Measurements from ENCODE around the gene AKR1D1. TPM values are rescaled to one million over a fixed set of nuclear protein-coding genes. Genes with fewer than 3 reads are reported as not detected.
A peak's percentile ranks its signal among the peaks of the same experiment; 100 is the strongest.

The AKR1D1 gene
- total and polyA plus RNA-seq, 2 of the 13 experiments (the other 11 are each of a cell fraction or from before 2014, with no cell fraction given): 6.9 to 37.0 TPM

GRCh38 chr7:138161600-138162081 lies 85.4 kb downstream of the AKR1D1 start:
- WGBS (ENCODE audit: low lambda C conversion rate): 9% methylated on average over 3 of the region's 4 CpGs
- Histone ChIP-seq H3K79me2 (ENCODE audit: insufficient read depth, low read length) (no peaks in the 10 kb centered on the region), H3K27me3 (ENCODE audit: control insufficient read depth in 1 of 2, insufficient read depth in 2 of 2, low read length in 2 of 2) (no peaks in the 10 kb centered on the region), H2AFZ (ENCODE audit: low read length) (peak overlapping the region; percentile 28), H4K20me1 (ENCODE audit: insufficient read depth, low read length) (no peaks in the 10 kb centered on the region), H3K9me3 (ENCODE audit: low read length) (peaks cover 26% of the 10 kb centered on the region), H3K4me1 (ENCODE audit: insufficient read depth, low read length) (peaks cover 59% of the 10 kb centered on the region), H3K4me2 (ENCODE audit: low read depth, low read length) (peak overlapping the region; percentile 51), H3K4me3 (replicated peaks in 1 of 3; ENCODE audit: insufficient read depth in 1 of 3, low read depth in 2 of 3, low read length in 3 of 3) (no peak overlapping the region; a peak in 1 of 6 replicates), H3K36me3 (replicated peaks in 1 of 2; ENCODE audit: control insufficient read depth in 1 of 2, insufficient read depth in 2 of 2, low read length in 2 of 2) (no peaks in the 10 kb centered on the region), H3K27ac (ENCODE audit: extremely low read length, insufficient read depth, low read length) (peak overlapping the region; percentile 21), H3K9ac (ENCODE audit: insufficient read depth, low read depth, low read length) (no peak overlapping the region)
- DNase-seq (ENCODE audit: low spot score): peak; percentile 95
- CTCF ChIA-PET (ENCODE audit: low intra/inter-chr PET ratio, low total read pairs): interaction anchor here (1.3 kb wide), 1 partner anchor 577 kb away, joined by 5 read pairs; no protein-coding TSS in a partner anchor
- no TSS peak for BruUV-seq (replicated peaks)
- in situ Hi-C loops (cut with HindIII; ENCODE audit: extremely low pct_ligation_motif_present, low pct_unique_long_range_greater_than_20kb): loop anchor here (10.0 kb wide), 1 partner anchor 303 kb away; the partner anchor contains the start of gene TRIM24
- peak; percentile 88 for ATAC-seq
- peak; percentile 89 for FAIRE-seq
- POLR2A ChIA-PET: interaction anchor here (0.6 to 1.6 kb wide), 10 partner anchors 10 to 299 kb away, joined by 3 to 12 read pairs (median 4); no protein-coding TSS in a partner anchor
- intact Hi-C loops (cut with micrococcal nuclease; ENCODE audit: unreplicated experiment): loop anchor here (1.0 to 10.0 kb wide), 6 partner anchors 73 to 577 kb away; partner anchors contain the start of gene TRIM24
- peak; percentile 19 for TF ChIP-seq XRCC5 (optimal IDR thresholded peaks at IDR 0.05; ENCODE audit: low read length)
- peak; percentile 83 for TF ChIP-seq MIXL1 (CRISPR knock-in tag; IDR thresholded peaks at IDR 0.05)
- no peak for TF ChIP-seq ZNF770 (CRISPR knock-in tag; IDR thresholded peaks at IDR 0.05)
- no peak for TF ChIP-seq GMEB1 (CRISPR knock-in tag; IDR thresholded peaks at IDR 0.05; ENCODE audit: borderline replicate concordance)
- TF ChIP-seq PPARG (CRISPR knock-in tag; conservative IDR thresholded peaks at IDR 0.05): peak; percentile 58; the same call in 1 of the 2 replicates
- TF ChIP-seq ZNF792 (CRISPR knock-in tag; IDR thresholded peaks at IDR 0.05): peak; percentile 81
- peak; percentile 61 for TF ChIP-seq ARID5B (CRISPR knock-in tag; IDR thresholded peaks at IDR 0.05)
- TF ChIP-seq GFI1 (CRISPR knock-in tag; IDR thresholded peaks at IDR 0.05; ENCODE audit: borderline replicate concordance): no peak
- no peak for TF ChIP-seq SALL2 (CRISPR knock-in tag; IDR thresholded peaks at IDR 0.05)
- TF ChIP-seq SETDB1 (CRISPR knock-in tag; IDR thresholded peaks at IDR 0.05; ENCODE audit: borderline replicate concordance): no peak
- no peak; the same call in 1 of the 2 replicates for TF ChIP-seq ZBTB34 (CRISPR knock-in tag; IDR thresholded peaks at IDR 0.05)
- no peak for TF ChIP-seq KAT7 (CRISPR knock-in tag; IDR thresholded peaks at IDR 0.05; ENCODE audit: borderline replicate concordance)

Data from HepG2 (cell line).